Measurements from ENCODE around the gene BTRC.
"Not testable (repeated sequence)": the region's sequence is repeated elsewhere in the genome, so short reads cannot be mapped to it uniquely, and the experiment has no call there.

The BTRC gene

DNA sequence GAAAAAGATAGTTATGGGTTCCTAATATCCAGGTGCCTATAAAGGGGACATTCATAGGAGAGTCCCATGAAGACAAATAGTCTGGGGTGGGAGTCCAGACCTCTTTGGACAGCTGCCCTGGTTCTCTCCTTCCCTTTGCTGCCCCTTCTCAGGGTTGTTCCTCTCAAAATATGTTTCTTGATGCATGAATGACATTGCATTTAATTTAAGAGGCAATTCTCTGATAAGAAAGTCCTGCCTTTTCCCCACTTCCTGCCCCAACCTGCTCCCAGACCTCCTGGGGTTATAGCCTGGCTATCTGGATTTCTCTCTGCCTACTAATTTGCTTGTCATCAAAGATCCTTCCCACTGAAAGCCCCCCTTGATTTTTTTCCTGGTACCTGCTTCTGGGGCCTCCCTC is 12.5 kb upstream of the BTRC start:
- FAIRE-seq, result no peak

DNA sequence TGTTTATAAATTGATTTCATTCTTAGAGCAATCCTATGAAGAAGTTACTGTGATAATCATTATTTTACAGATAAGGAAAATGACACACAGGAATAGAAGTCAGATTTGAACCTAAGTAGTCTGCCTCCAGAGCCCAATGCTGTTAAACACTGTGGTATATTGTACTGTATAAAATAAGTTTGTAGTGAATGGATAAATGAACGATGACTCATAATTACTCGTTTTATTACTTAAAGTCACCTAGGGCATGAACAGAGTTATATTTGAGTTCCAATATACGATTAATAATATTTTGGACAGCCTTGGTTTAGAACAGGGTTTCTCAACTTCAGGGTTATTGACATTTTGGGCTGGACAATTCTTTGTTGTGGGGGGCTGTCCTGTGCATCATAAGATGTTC is 7.8 kb upstream of the BTRC start:
- no peak for FAIRE-seq

More for the DNA sequence above, 12.5 kb upstream of the BTRC start:
- DNase-seq (ENCODE audit: extremely low spot score, insufficient read length, low read depth), result no peak

DNA sequence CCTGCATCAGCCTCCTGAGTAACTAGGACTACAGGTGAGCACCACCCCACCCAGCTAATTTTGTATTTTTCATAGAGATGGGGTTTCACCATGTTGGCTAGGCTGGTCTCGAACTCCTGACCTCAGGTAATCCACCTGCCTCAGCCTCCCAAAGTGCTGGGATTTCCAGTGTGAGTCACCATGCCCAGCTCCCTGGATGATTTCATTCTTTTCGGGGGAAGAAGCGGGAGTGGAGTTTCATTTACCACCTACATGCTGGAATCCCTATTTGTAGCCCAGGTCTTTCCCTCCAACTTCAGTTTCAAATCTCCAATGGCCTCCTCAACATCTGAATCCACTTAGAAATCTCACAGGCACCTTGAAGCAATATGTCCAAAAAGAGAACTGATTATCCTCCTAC is 2.9 kb upstream of the BTRC start:
- FAIRE-seq, result no peak
- DNase-seq (ENCODE audit: extremely low spot score, insufficient read length, low read depth), result no peak

More for the DNA sequence above, 7.8 kb upstream of the BTRC start:
- DNase-seq (ENCODE audit: extremely low spot score, insufficient read length, low read depth), result no peak

DNA sequence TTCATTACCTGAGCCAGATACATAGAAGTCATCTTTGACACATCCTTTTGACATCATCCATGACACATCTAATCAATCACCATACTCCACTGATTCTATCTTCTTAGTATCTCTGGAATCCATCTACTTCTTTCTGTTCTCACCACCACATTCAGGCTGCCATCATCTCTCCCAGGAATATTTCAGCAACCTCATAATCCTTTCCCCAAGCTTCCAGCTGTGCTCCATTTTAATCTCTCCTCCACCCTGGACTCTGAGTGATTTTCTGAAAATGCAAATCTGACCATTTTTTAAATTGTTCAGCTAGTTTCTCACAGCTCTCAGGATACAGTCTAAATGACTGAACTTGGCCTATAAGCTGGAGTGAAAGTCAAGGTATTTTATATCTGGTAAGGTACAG is 2.5 kb upstream of the BTRC start:
- FAIRE-seq (no peak), DNase-seq (ENCODE audit: extremely low spot score, insufficient read length, low read depth) (no peak)

DNA sequence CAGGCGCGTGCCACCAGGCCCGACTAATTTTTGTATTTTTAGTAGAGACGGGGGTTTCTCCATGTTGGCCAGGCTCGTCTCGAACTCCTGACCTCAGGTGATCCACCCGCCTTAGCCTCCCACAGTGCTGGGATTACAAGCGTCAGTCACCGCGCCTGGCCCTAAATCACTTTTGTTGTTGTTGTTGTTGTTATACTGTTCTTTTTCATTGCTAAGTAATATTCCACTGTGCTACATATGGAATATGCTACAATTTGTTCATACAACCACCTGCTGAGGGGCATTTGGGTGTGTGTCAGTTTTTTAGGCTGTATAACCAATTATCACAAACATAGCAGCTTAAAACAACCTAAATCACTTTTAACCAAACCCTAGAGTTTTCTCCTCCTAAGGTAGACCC is 1.1 kb upstream of the BTRC start:
- FAIRE-seq; DNase-seq (ENCODE audit: extremely low spot score, insufficient read length, low read depth): not testable (repeated sequence)

DNA sequence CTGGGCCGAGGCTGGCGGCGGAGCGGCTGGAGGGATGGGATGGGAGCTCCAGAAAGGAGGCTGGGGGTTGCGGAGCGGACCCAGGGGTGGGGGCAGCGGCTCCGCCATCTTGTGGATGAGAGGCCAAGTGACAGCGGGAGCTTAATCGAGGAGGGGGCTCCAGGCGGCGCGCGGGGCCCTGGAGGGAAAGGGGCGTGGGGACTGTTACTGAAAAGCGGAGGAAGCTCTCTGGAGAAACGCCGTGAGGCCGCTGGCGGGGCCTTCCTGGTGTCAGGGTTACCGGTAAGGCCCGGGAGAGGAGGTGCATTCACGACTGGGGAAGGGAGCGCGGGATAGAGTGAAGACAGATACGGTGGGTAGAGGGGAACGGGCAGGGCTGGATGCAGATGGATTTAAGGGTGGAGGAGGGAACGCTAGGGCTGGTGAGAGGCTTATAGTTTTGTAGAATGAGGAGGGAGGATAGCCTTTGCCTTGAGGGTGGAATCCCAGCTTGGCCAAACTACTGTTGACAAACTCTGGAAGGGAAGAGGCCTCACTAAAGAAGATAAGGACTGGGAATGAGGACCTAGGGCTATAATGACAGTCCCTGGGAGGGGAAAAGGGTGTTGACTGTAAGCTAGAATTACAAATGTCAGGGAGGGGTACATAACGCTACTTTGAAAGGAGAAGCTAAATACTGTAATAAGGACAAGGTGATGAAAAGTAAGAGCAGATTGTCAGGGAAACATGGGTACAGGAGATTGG is 535 bp downstream of the BTRC start:
- DNase-seq (ENCODE audit: extremely low spot score, insufficient read length, low read depth) (no peak), FAIRE-seq (no peak)

DNA sequence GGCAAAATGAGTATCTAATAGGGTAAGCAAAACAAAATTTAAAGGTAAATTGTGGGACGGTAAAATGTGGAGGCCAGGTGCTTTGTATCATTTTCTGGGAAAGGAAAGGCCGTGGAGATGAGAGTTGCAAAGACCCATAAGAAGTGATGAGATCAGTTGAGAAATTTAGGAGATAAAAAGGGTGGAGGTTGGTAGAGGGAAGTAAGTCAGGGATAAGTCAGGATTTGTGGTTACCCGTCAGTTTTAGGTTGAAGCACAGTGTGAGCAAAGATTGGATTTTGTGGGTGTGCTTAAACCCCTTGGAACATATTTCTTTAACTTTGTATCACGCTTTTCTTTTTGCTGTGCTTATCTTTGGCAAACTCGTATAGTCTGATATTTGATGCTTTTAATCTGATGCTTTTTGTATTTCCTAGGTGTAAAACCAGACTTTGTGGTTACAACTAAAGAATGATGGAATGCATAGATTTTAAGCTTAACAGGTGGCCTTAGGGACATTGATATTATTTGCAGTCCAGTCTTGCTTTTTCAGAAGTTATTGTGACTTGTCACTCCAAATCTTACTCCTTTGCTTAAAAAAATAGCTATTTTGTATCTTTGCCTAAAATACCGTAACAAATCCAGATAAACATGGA is 1.2 kb downstream of the BTRC start:
- DNase-seq (ENCODE audit: extremely low spot score, insufficient read length, low read depth), result no peak
- no peak for FAIRE-seq

DNA sequence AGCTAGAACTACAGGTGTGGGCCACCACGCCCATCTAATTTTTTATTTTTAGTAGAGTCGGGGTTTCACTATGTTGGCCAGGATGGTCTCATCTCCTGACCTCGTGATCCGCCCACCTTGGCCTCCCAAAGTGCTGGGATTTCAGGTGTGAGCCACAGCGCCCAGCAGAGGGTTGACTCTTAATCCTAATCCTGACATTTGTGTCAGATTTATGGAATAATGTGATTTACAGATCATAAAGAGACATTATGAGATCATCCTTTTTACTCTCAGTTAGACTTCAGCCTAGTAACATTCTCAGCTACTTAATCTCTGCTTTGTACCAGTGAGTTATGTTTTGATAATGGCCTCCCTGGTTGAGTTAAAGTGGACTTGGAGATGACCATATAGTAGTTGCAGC is 2.2 kb downstream of the BTRC start:
- no peak for FAIRE-seq

DNA sequence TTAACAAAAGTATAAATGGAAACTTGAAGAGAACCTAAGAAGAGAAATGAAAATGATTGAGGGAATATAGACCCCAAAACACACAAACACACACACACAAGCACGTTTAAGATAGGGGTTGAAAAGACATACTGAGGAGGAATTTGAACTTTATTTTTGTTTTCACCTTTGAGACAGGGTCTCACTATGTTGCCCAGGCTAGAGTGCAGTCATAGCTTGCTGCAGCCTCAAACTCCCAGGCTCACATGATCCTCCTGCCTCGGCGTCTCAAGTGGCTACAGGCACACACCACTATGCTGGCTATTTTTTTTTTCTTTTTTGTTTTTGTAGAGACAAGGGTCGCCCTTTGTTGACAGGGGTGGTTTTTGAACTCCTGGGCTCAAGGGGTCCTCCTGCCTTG is 4.0 kb downstream of the BTRC start:
- no peak for FAIRE-seq
- DNase-seq (ENCODE audit: extremely low spot score, insufficient read length, low read depth), result no peak

More for the DNA sequence above, 2.2 kb downstream of the BTRC start:
- no peak for DNase-seq (ENCODE audit: extremely low spot score, insufficient read length, low read depth)

DNA sequence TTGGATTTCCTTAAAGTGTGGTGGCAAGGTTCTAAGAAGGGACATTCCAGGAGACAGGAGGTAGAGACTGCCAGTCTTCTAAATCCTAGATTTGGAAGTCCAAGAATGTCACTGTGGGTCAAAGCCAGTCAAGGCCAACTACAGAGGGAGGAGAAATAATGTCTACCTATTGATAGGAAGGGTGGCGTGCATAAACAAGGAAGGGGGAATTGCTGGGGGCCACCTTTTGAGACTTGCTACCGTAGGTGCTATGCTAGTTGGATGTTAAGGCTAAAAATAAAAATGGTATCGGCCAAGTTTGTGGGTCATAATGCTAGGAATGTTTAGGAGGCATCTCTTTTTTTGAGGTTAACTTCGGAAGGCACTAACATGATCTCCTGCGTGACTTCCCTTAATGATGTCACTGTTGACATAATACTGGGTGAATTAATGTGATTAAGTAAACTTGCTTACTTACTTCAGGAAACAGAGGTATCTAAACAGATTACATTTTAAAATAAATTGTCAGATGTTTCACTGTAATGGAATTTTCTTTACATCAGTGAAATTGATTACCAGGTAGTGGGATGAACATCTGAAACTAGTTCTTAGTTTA is 4.8 kb downstream of the BTRC start:
- FAIRE-seq, result no peak
- DNase-seq (ENCODE audit: extremely low spot score, insufficient read length, low read depth), result no peak

DNA sequence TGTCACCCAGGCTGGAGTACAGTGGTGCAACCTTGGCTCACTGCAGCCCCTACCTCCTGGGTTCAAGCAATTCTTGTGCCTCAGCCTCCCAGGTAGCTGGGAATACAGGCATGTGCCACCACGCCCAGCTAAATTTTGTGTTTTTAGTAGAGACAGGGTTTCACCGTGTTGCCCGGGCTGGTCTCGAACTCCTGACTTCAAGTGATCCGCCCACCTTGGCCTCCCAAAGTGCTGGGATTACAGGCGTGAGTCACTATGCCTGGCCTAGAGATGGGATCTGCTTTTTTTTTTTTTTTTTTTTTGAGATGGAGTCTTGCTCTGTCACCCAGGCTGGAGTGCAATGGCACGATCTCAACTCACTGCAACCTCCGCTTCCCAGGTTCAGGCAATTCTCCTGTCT is 6.1 kb downstream of the BTRC start:
- not testable (repeated sequence) for FAIRE-seq; DNase-seq (ENCODE audit: extremely low spot score, insufficient read length, low read depth)

DNA sequence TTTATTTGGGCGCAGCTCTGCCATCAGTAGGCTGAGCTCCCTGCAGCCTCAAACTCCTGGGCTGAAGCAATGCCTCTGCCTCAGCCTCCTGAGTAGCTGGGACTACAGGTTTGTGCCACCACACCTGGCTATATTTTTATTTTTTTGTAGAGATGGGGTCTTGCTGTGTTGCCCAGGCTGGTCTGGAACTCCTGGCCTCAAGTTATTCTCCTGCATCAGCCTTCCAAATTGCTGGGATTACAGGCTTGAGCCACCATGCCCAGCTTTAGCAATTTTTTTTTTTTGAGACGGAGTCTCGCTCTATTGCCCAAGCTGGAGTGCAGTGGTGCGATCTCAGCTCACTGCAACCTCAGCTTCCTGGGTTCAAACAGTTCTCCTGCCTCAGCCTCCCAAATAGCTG is 6.9 kb downstream of the BTRC start:
- FAIRE-seq, result not testable (repeated sequence)

DNA sequence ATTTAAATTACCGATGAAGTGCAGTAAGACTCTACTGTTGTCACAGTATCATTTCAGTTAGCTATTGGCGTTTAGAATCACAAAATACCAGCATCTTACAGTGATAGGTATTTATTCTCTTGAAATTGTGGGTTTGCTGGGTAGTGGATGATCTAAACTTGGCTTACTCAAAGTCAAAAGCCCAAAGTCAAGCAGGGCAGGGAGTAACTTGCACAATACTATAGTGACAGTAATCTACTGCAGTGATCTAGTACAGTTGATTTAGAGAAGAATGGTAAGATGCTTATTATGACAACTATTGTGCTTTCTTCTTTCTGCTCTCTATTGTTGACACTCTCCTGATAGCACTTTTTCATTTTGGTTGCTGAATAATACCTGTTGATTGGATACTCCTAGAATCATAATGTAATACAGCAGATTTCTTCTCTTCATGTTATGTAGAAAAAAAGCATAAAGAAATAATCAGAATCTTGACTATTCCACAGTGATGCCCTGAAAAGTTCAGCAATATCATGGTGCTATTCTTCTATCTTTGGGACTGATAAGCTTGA is 10.0 kb downstream of the BTRC start:
- no peak for FAIRE-seq
- no peak for DNase-seq (ENCODE audit: extremely low spot score, insufficient read length, low read depth)

More for the DNA sequence above, 6.9 kb downstream of the BTRC start:
- DNase-seq (ENCODE audit: extremely low spot score, insufficient read length, low read depth), result not testable (repeated sequence)

DNA sequence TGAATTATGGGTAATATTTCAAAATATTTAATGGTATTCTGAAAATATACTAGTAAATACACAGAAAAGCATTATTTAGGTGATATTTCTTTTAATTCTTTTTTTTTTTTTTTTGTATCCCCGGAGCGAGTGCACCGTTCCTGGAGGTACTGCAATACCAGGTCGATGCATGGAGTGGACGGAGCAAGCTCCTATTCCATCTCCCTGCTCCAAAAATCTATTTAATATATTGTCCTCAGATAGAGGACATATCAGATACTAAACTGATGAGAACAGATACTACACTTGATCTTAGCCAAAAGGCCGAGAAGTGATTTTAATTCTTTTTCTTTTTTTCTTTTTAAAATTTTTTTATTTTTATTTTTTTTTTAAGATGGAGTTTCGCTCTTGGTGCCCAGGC is 10.8 kb downstream of the BTRC start:
- FAIRE-seq, result peak; percentile 79
- DNase-seq (ENCODE audit: extremely low spot score, insufficient read length, low read depth), result no peak

DNA sequence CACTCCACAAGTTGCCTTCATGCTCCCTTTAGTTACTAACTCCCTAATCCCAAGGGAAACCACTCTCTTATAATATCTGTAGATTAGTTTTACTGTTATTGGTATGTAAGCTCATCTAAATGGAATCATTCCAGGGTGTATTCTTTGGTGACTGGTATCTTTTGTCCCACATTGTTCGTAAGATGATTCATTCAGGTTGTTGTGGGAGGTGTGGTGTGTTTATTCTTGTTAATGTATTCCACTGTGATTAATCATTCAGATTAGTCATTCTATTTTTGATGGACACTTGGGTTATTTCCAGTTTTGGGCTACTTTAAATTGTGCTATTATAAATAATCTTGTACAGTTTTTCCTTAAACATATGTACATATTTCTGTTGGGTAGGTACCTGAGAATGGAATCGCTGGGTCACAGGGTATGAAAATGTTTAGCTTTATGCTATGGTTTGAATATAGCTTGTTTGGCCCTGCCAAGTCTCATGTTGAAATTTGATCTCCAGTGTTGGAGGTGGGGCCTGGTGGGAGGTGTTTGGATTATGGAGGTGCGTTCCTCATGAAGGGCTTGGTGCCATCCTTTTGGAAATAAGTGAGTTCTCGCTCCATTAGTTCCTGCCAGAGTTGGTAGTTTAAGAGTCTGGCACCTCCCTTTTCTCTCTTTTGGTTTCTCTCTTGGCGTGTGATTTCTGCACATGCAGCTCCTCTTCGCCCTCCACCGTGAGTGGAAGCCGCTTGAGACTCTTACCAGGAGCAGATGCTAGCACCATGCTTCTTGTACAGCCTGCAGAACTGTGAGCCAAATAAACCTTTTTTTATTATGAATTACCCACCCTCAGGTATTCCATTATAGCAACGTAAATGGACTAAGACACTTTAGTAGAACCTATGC is 13.8 kb downstream of the BTRC start:
- FAIRE-seq, result no peak
- no peak for DNase-seq (ENCODE audit: extremely low spot score, insufficient read length, low read depth)

DNA sequence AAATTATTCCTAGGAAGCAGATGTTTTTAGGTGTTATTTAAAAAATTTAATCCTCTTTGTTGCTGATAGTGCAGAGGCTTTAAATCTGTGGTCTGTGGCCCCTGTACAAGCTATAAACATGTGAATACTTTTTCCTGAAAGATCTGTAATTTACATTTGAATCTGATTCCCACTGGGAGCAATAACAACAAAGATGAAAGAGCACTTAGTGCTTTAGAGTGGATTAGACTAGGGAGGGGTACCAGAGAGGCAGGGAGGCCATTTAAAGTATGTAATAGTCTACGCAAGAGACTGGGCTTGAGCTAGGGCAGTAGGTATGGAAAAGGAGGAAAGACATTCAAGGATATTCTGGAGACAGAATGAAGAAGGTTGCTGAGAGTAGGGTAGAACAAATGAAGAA is 19.1 kb downstream of the BTRC start:
- no peak for DNase-seq (ENCODE audit: extremely low spot score, insufficient read length, low read depth)
- FAIRE-seq, result no peak

DNA sequence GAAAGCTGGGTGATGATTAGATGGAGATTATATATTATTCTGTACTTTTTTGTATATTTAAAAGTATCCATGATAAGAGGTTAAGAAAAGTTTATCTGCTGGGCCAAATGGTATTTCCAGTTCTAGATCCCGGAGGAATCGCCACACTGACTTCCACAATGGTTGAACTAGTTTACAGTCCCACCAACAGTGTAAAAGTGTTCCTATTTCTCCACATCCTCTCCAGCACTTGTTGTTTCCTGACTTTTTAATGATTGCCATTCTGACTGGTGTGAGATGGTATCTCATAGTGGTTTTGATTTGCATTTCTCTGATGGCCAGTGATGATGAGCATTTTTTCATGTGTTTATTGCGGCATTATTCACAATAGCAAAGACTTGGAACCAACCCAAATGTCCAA is 20.0 kb downstream of the BTRC start:
- DNase-seq (ENCODE audit: extremely low spot score, insufficient read length, low read depth); FAIRE-seq: not testable (repeated sequence)

DNA sequence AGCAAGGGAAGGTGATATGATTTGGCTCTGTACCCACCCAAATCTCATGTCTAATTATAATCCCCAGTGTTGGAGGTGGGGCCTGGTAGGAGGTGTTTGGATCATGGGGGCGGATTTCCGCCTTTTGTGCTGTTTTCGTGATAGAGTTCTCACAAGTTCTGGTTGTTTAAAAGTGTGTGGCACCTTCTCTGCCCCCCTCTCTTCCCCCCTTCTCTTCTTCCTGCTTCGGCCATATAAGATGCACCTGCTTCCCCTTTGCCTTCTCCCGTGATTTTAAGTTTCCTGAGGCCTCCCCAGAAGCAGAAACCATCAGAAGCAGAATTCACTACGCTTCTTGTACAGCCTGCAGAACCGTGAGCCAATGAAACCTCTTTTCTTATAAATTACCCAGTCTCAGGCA is 21.1 kb downstream of the BTRC start:
- DNase-seq (ENCODE audit: extremely low spot score, insufficient read length, low read depth) (no peak), FAIRE-seq (no peak)

DNA sequence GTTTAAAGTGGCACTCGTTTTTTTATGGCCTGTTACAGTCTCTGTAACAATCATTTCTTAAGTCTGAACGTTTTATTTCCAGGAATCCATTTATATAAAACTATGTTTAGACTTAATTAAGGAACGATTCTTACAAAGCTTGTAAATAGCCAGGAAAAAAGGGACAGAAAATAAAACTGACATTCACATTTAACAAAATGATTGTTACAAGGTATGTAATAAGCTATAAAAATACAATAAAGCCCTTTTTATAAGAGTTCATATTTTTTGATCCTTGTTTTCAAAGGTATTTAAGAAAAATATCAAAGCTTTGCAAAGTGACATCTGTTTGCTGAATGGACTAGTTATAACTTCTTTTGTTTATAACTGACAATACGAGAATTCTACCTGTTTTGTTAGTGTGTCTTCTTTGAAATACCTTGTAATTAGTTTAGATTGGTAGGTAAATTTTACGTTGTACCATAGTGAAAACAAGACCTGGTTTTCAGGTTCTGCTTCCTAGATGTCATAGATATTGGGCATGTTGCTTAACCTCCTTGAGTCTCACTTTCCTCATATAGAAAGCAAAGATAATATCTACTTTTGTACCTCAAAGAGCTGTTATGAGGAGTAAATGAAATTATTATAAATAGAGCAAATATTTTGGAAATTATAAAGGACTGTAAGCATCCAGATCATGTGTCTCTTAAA is 25.8 kb downstream of the BTRC start:
- DNase-seq (ENCODE audit: extremely low spot score, insufficient read length, low read depth) (no peak), FAIRE-seq (no peak)

Measured in GM18507 (cell line).